ENCODE data around the gene YTHDF1. TPM values are rescaled to one million over a fixed set of nuclear protein-coding genes. Genes with fewer than 3 reads are reported as not detected.

YTHDF1 gene
- total and polyA plus RNA-seq, 12 donors: 15.3 to 31.6 (median 21.4) TPM

DNA sequence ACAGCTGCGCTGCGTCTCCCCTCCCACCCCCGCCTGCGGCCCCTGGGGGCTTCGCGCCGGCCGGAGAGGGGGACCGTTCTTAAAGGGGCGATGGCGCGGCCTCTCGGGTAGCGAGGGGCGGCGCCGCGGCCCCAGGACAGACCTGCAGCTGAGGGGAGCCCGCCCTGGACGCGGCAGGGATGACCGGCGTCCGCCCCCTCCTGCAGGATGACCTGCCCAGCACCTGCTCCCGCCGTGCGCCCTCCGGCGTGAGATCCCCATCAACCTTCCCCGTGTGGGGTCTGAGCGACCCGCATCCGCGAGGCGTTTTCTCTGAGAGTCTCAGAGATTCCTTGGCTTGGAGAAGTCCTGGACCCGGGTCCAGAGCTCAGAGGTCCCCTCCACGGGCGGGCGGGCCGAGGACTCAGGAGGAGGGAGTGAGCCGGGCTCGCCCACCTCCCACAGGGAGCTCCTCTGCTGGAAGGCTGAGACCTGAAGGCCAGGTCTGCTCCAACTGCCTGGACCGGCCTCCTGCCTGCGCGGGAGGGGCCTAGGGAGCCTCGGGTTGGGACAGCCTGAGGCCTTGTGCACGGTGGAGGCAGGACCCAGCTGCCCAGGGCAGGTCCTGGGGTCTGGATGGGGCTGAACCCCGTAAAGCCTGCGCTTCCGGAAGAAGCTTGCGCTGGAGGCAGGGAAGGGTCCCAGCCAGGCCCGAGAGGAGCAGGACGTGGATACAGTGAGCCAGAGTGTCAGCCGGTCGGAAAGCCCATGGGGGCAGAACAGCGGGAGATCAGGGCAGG lies 38.9 kb upstream of the YTHDF1 start:
- intact Hi-C loops (cut with DNase I): no loop called here
- no peaks in the 10 kb centered on the region for H3K9me3 ChIP-seq
- peaks cover 0 to 17% (median 9%) of the 10 kb centered on the region in 9 donors for H3K4me1 ChIP-seq
- H3K27ac ChIP-seq: no peak overlapping the region
- TF ChIP-seq CTCF (IDR thresholded peaks at IDR 0.05): no peak
- peak overlapping the region in 1 of 10 donors; percentile 43 for H3K4me3 ChIP-seq
- peaks cover 29 to 91% (median 79%) of the 10 kb centered on the region in 7 donors for H3K27me3 ChIP-seq
- no peaks in the 10 kb centered on the region for H3K36me3 ChIP-seq
- DNase-seq (no peak), ATAC-seq (no peak)
- 5 to 7% methylated on average over 39 to 56 of the region's 56 CpGs for WGBS, 2 donors

GRCh38 chr20:63254232-63254605 lies 38.3 kb upstream of the YTHDF1 start, which contains the start of gene NKAIN4:
Gene NKAIN4, minus strand, starts transcription at chr20:63254463. Its CDS starts 13 bp downstream, at chr20:63254450.
- ATAC-seq (no peak), DNase-seq (no peak)
- peaks cover 0 to 17% (median 9%) of the 10 kb centered on the region in 9 donors for H3K4me1 ChIP-seq
- no peaks in the 10 kb centered on the region for H3K9me3 ChIP-seq
- H3K27ac ChIP-seq: no peak within 1 kb of the TSS
- H3K36me3 ChIP-seq: no peaks in the 10 kb centered on the region
- no peak for TF ChIP-seq CTCF (IDR thresholded peaks at IDR 0.05)
- peak within 1 kb of the TSS; percentile 6 to 48 (median 32) for H3K4me3 ChIP-seq
- intact Hi-C loops (cut with DNase I): no loop called here
- peaks cover 29 to 91% (median 79%) of the 10 kb centered on the region in 7 donors for H3K27me3 ChIP-seq
- WGBS, 2 donors: 1 to 2% methylated on average over 30 to 46 of the region's 46 CpGs

DNA sequence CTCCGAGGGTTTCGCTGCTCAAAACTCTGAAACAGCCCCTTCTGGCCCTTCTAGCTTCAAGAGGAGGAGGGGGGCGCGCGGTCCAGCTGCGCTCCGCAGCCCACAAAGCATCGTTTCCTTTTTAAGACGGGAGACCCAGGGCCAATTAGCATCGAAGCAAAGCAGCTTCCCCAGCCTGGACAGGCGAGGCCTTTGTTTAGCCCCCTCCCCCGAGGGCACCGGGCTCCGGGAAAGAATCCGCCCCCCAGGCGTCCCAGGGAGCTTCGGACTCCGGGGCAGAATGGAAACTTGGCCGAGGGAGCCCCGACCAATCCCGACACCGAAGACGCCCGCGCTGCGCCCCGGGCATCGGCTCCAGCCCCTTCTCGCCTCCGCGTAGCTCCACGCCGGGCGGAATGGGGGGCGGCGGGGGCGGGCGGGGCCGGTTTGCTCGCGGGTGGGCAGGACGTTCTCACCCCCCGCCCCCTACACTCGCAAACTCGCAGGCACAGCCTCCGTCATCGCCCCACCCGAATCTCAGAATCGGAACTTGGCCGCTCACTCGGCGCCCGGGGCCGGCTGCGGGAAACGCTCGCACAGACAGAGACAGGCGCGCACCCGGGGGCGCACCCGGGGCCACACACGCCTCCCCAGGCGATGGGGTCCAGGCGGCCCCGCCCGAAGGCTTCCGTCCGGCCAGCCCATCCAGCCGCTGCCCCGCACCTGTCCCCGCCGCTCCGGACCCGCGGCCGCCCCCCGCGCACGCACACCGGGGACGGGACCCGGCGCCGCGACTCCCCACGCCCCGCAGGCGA lies 37.7 kb upstream of the YTHDF1 start:
- Histone ChIP-seq H3K4me1 (peaks cover 0 to 17% (median 9%) of the 10 kb centered on the region in 9 donors), H3K27ac (no peak overlapping the region), H3K4me3 (peak overlapping the region; percentile 6 to 48 (median 32)), H3K9me3 (no peaks in the 10 kb centered on the region), H3K27me3 (peaks cover 29 to 92% (median 79%) of the 10 kb centered on the region in 7 donors), H3K36me3 (no peaks in the 10 kb centered on the region)
- no peak for ATAC-seq
- intact Hi-C loops (cut with DNase I): no loop called here
- 0 to 1% methylated on average over 85 to 89 of the region's 89 CpGs for WGBS, 2 donors
- no peak for DNase-seq
- TF ChIP-seq CTCF (IDR thresholded peaks at IDR 0.05): no peak

DNA sequence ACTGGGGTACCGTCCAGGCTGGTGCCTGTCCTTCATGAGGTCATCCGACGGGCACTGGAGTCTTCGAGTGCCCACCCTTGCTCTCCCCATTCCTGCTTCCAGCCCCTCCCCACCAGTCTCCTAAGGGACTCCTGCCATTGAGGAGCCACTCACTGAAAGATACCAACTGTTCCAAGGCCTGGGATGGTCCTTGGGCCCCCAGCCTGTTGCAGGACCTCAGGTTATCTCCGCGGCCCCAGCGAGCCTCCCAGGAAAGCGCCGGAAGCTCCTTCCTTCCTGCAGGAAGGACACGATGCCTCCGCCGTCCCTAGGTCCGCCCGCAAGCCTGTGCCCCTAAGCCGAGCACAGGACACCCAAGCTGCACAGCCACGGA lies 37.1 kb upstream of the YTHDF1 start:
- 10 to 11% methylated on average over 16 of the region's 16 CpGs for WGBS, 2 donors
- H3K4me3 ChIP-seq: peak overlapping the region in 7 of 10 donors; percentile 18 to 48 (median 39)
- H3K9me3 ChIP-seq: no peaks in the 10 kb centered on the region
- intact Hi-C loops (cut with DNase I): no loop called here
- H3K36me3 ChIP-seq: no peaks in the 10 kb centered on the region
- H3K4me1 ChIP-seq: peaks cover 0 to 17% (median 9%) of the 10 kb centered on the region in 9 donors
- peaks cover 29 to 92% (median 83%) of the 10 kb centered on the region in 7 donors for H3K27me3 ChIP-seq
- DNase-seq: no peak
- no peak for ATAC-seq
- no peak for TF ChIP-seq CTCF (IDR thresholded peaks at IDR 0.05)
- no peak overlapping the region for H3K27ac ChIP-seq
